GM23338 (cell line): ENCODE measurements around the gene GALNT7.

Source experiments
- CREB1 ChIP-seq: fragments of 250-450 bp; sonication (Bioruptor Pico); IDR thresholded peaks from 2 replicates; pipeline ENCODE4 v1.5.0; 2020; ENCODE audit warnings: low read depth, mild to moderate bottlenecking, moderate library complexity
- CTCF ChIP-seq, 2 experiments: fragments of 200-600 bp in 1 of 2; sonication (generic) in 1 of 2; conservative IDR thresholded peaks; 2 replicates each; pipeline versions ENCODE4 v1.5.1 to v1.6.1; 2016 to 2017; ENCODE audit warnings: antibody characterized with exemption in 2 of 2, low read depth in 2 of 2, mild to moderate bottlenecking in 2 of 2, moderate library complexity in 1 of 2
- EZH2 ChIP-seq: fragments of 200-600 bp; sonication (generic); IDR thresholded peaks from one replicate; pipeline ENCODE4 v1.8.0; 2017; ENCODE audit warnings: antibody characterized with exemption, mild to moderate bottlenecking, low read depth; ENCODE audit not compliant: unreplicated experiment
- EZH2phosphoT487 ChIP-seq: fragments of 200-600 bp; sonication (generic); IDR thresholded peaks from one replicate; pipeline ENCODE4 v1.8.1; 2018; ENCODE audit warnings: antibody characterized with exemption; ENCODE audit not compliant: unreplicated experiment
- POLR2AphosphoS5 ChIP-seq: IDR thresholded peaks from 2 replicates; pipeline ENCODE4 v1.6.1; 2016; ENCODE audit warnings: antibody characterized with exemption, low read depth
- REST ChIP-seq: IDR thresholded peaks from one replicate; pipeline ENCODE4 v1.6.1; 2018; ENCODE audit warnings: antibody characterized with exemption; ENCODE audit not compliant: unreplicated experiment
- ZNF114 ChIP-seq: fragments of 250-450 bp; sonication (Bioruptor Pico); IDR thresholded peaks from 2 replicates; pipeline ENCODE4 v1.5.0; 2020; ENCODE audit warnings: mild to moderate bottlenecking, moderate library complexity
- ZNF462 ChIP-seq: fragments of 250-450 bp; sonication (Bioruptor Pico); IDR thresholded peaks from 2 replicates; pipeline ENCODE4 v1.5.0; 2020; ENCODE audit warnings: mild to moderate bottlenecking, moderate library complexity

GRCh38 chr4:173257732-173258717 lies 89.4 kb downstream of the GALNT7 start:
- peak; percentile 92 to 97 for TF ChIP-seq CTCF (conservative IDR thresholded peaks at IDR 0.05; ENCODE audit: low read depth in 2 of 2)
- no peak for TF ChIP-seq POLR2AphosphoS5
- no peak for TF ChIP-seq EZH2phosphoT487
- TF ChIP-seq ZNF114 (CRISPR knock-in tag) = no peak
- TF ChIP-seq EZH2 = no peak
- TF ChIP-seq ZNF462 = no peak
- TF ChIP-seq CREB1 (CRISPR knock-in tag) = no peak
- no peak for TF ChIP-seq REST
